ENCODE measurements around the gene KLF11. TPM values are rescaled to one million over a fixed set of nuclear protein-coding genes. Genes with fewer than 3 reads are reported as not detected.

KLF11 gene
- total and polyA plus RNA-seq, 9 of the 15 experiments (the other 6 are each of a cell fraction or from before 2014, with no cell fraction given): 2.1 to 13.4 (median 6.5) TPM

GRCh38 chr2:10057231-10058107, 14.1 kb downstream of the KLF11 start (continued):
- TF ChIP-seq CREB3 (tag; conservative IDR thresholded peaks at IDR 0.05; ENCODE audit: low read depth) (no peak), NUFIP1 (IDR thresholded peaks at IDR 0.05; ENCODE audit: partially characterized antibody) (no peak), ETS1 (conservative IDR thresholded peaks at IDR 0.05; ENCODE audit: control insufficient read depth, low read depth, low read length) (peak; percentile 22; the same call in 1 of the 2 replicates), HMG20B (CRISPR knock-in tag; IDR thresholded peaks at IDR 0.05) (no peak), NKRF (IDR thresholded peaks at IDR 0.05; ENCODE audit: borderline replicate concordance) (0 out of 2 replicates have a peak, but pooled peaks have one; percentile 59), HDAC1 (IDR thresholded peaks at IDR 0.05) (peak in 1 of 2 experiments; percentile 84; a peak in 2 of 4 replicates), ZBTB43 (CRISPR knock-in tag; IDR thresholded peaks at IDR 0.05) (no peak), CTBP1 (IDR thresholded peaks at IDR 0.05; ENCODE audit: borderline replicate concordance) (peak; percentile 83), NONO (IDR thresholded peaks at IDR 0.05; ENCODE audit: low read depth in 2 of 2, low read length in 1 of 2) (no peak), THRA (IDR thresholded peaks at IDR 0.05) (no peak), VEZF1 (CRISPR knock-in tag; IDR thresholded peaks at IDR 0.05) (peak; percentile 59), ELF1 (tag; IDR thresholded peaks at IDR 0.05) (no peak), NFATC3 (IDR thresholded peaks at IDR 0.05) (no peak), ZNF217 (CRISPR knock-in tag; IDR thresholded peaks at IDR 0.05) (no peak), ZNF445 (CRISPR knock-in tag; IDR thresholded peaks at IDR 0.05; ENCODE audit: low read depth) (no peak), L3MBTL2 (IDR thresholded peaks at IDR 0.05) (peak; percentile 74), ATF1 (CRISPR knock-in tag; IDR thresholded peaks at IDR 0.05) (no peak), ATF1 (tag; IDR thresholded peaks at IDR 0.05) (peak; percentile 39), MBD2 (IDR thresholded peaks at IDR 0.05; ENCODE audit: borderline replicate concordance, low read depth) (peak; percentile 43; the same call in 1 of the 2 replicates)
